ENCODE results near the gene FRAS1.

DNA sequence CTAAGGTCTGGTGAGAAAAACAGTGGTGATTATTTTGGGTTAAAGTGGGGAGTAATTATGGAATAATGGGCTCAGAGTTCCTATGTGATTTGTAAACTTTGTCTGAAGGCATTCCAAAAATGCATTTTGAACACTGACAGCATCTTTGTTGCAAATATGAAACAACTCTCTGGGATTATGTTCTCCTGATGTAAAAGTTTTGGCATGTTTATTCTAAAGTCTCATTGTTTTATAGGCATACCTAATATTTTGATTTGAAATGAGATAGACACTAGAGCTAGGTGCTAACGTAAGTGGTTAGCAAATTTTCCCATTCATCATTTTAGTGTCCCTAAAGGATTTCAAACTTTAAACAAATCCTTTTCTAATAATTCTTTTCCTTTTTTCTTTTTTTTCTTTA lies 353.6 kb downstream of the FRAS1 start:
- TF ChIP-seq POLR2A (IDR thresholded peaks at IDR 0.05; ENCODE audit: low read depth, low read length) (no peak), EZH2 (IDR thresholded peaks at IDR 0.05; ENCODE audit: borderline replicate concordance, low read depth, low read length, severe bottlenecking) (no peak), CTCF (IDR thresholded peaks at IDR 0.05; ENCODE audit: extremely low read depth in 1 of 2, insufficient read depth in 1 of 2, low read depth in 1 of 2, low read length in 2 of 2) (no peak), POLR2AphosphoS5 (IDR thresholded peaks at IDR 0.05; ENCODE audit: insufficient read depth, low read depth, low read length) (no peak)

Data from endothelial cell of umbilical vein (primary cell).